DOHH2 (cell line): Measurements from ENCODE around the gene PTPN2.

Experiments
- H3F3A ChIP-seq: fragments of 200-600 bp; sonication (generic), shearing (Covaris generic); 2 replicates; pipeline ENCODE4 v1.6.0; 2016; ENCODE audit warnings: antibody characterized with exemption, mild to moderate bottlenecking; ENCODE audit not compliant: control insufficient read depth, insufficient read depth
- H3K27ac ChIP-seq: fragments of 200-600 bp; sonication (generic); 2 replicates; pipeline ENCODE4 v1.5.1; 2014; ENCODE audit warnings: low read depth, mild to moderate bottlenecking, low read length, moderate library complexity
- H3K27me3 ChIP-seq: fragments of 200-600 bp; sonication (generic); 2 replicates; pipeline ENCODE4 v1.6.1; 2014; ENCODE audit warnings: mild to moderate bottlenecking, low read length, mixed read lengths; ENCODE audit not compliant: control insufficient read depth
- H3K36me3 ChIP-seq: fragments of 200-600 bp; sonication (generic); 2 replicates; pipeline ENCODE4 v1.6.1; 2014; ENCODE audit warnings: mild to moderate bottlenecking, low read length, moderate library complexity, mixed read lengths; ENCODE audit not compliant: control insufficient read depth
- H3K4me1 ChIP-seq: fragments of 200-600 bp; sonication (generic); 2 replicates; pipeline ENCODE4 v1.6.1; 2014; ENCODE audit warnings: mild to moderate bottlenecking, low read length, mixed read lengths; ENCODE audit not compliant: control insufficient read depth
- H3K4me2 ChIP-seq: fragments of 200-600 bp; sonication (generic); 2 replicates; pipeline ENCODE4 v1.6.0; 2014; ENCODE audit warnings: mild to moderate bottlenecking, low read length, moderate library complexity
- H3K4me3 ChIP-seq: fragments of 200-600 bp; sonication (generic); 2 replicates; pipeline ENCODE4 v1.5.1; 2014; ENCODE audit warnings: mild to moderate bottlenecking, low read length, mixed read lengths
- H3K79me2 ChIP-seq: fragments of 200-600 bp; sonication (generic); 2 replicates; pipeline ENCODE4 v1.6.1; 2014; ENCODE audit warnings: mild to moderate bottlenecking, low read length, mixed read lengths; ENCODE audit not compliant: control insufficient read depth
- H3K9me2 ChIP-seq: fragments of 200-600 bp; sonication (generic); replicated peaks from 2 replicates; pipeline ENCODE4 v1.6.1; 2014; ENCODE audit warnings: mild to moderate bottlenecking, low read length, mixed read lengths; ENCODE audit not compliant: control insufficient read depth
- H3K9me3 ChIP-seq: fragments of 200-600 bp; sonication (generic); 2 replicates; pipeline ENCODE4 v1.6.1; 2014; ENCODE audit warnings: antibody characterized with exemption, low read length, mixed read lengths; ENCODE audit not compliant: control insufficient read depth, insufficient read depth
- H4K20me1 ChIP-seq: fragments of 200-600 bp; sonication (generic); 2 replicates; pipeline ENCODE4 v1.6.0; 2014; ENCODE audit warnings: low read depth, mild to moderate bottlenecking, antibody characterized with exemption, low read length, moderate library complexity; ENCODE audit not compliant: control insufficient read depth, insufficient read depth
- EZH2phosphoT487 ChIP-seq: fragments of 200-600 bp; sonication (generic); IDR thresholded peaks from 2 replicates; pipeline ENCODE4 v1.6.1; 2017; ENCODE audit warnings: borderline replicate concordance, mild to moderate bottlenecking, antibody characterized with exemption, low read length, moderate library complexity, mixed read lengths
- TF ChIP-seq, protein P1 (sequence below): fragments of 200-600 bp; sonication (generic); IDR thresholded peaks from one replicate; pipeline ENCODE4 v1.5.1; 2014; ENCODE audit warnings: antibody characterized with exemption, mild to moderate bottlenecking, low read depth, low read length; ENCODE audit not compliant: poor library complexity, severe bottlenecking

Gene PTPN2

DNA sequence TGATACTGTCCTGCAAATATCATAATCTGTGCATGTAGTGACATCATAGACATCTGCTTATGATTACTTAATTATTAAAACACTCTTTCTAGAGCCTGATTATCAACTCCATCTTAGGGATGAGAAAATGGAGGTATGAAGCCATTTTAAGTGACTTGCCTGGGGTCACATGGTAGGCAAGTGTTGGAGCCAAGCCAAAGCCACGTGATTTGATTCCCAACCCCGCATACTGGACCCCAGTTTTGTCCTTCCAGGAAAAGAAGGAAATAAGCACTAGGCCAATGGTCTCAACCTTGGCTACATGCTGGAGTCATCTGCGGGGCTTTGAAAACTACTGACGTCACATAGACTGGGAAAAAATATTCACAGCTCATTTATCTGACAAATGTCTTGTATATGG is 44.2 kb upstream of the PTPN2 start:
- TF ChIP-seq, protein P1, sequence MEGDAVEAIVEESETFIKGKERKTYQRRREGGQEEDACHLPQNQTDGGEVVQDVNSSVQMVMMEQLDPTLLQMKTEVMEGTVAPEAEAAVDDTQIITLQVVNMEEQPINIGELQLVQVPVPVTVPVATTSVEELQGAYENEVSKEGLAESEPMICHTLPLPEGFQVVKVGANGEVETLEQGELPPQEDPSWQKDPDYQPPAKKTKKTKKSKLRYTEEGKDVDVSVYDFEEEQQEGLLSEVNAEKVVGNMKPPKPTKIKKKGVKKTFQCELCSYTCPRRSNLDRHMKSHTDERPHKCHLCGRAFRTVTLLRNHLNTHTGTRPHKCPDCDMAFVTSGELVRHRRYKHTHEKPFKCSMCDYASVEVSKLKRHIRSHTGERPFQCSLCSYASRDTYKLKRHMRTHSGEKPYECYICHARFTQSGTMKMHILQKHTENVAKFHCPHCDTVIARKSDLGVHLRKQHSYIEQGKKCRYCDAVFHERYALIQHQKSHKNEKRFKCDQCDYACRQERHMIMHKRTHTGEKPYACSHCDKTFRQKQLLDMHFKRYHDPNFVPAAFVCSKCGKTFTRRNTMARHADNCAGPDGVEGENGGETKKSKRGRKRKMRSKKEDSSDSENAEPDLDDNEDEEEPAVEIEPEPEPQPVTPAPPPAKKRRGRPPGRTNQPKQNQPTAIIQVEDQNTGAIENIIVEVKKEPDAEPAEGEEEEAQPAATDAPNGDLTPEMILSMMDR, result no peak
- no peak for TF ChIP-seq EZH2phosphoT487
- Histone ChIP-seq H3K4me2 (no peak overlapping the region), H3K9me2 (no peaks in the 10 kb centered on the region), H3K4me3 (no peak overlapping the region), H4K20me1 (no peaks in the 10 kb centered on the region), H3F3A (no peaks in the 10 kb centered on the region), H3K79me2 (no peaks in the 10 kb centered on the region), H3K27me3 (peaks cover 19% of the 10 kb centered on the region), H3K4me1 (no peaks in the 10 kb centered on the region), H3K36me3 (no peaks in the 10 kb centered on the region), H3K9me3 (no peaks in the 10 kb centered on the region), H3K27ac (no peak overlapping the region)

DNA sequence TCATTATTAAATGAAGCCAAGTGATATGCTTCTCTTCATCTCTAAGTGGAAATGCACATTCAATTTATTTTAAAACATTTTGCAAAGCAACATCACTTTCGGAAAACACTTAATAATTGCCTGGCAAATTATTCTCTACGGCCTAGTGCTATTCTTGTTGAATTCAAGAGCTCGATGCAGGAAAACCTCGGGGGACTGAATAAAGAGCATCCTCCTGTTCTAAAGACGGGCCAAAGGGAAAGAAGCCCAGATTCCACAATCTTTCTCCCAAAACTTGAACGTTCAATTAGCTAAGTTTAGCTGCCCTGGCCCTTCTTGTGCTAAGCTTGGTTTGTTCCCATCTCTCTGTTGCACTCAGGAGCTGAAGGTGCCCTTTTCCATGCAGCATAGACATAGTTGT is 40.6 kb upstream of the PTPN2 start:
- Histone ChIP-seq H3K4me3 (no peak overlapping the region), H3K27me3 (0 out of 2 replicates have a peak, but pooled peaks cover 3% of the 10 kb centered on the region), H3F3A (no peaks in the 10 kb centered on the region), H3K4me2 (no peak overlapping the region), H3K9me3 (no peaks in the 10 kb centered on the region), H3K36me3 (no peaks in the 10 kb centered on the region), H3K4me1 (no peaks in the 10 kb centered on the region), H3K27ac (no peak overlapping the region), H3K79me2 (no peaks in the 10 kb centered on the region), H3K9me2 (no peaks in the 10 kb centered on the region), H4K20me1 (no peaks in the 10 kb centered on the region)
- no peak for TF ChIP-seq EZH2phosphoT487
- TF ChIP-seq, protein P1, result no peak

DNA sequence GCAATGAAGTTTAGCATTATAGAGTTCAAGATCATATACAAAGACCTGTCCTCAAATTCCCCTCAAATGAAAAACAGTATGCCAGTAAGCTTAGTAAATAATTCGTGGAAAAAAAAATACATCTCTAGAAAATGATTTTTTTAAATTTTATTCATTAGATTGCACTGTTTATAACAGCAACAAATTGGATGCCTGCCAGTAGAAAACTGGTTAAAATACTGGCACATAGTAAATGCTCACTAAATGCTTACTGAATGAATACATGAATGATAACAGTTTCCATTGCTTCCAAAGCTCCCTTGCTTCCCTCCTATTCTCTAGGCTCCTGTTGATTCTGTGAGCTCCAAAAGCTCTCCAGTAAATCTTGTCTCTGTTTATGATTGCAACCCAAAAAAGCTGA is 38.2 kb upstream of the PTPN2 start:
- H3K4me3 ChIP-seq, result no peak overlapping the region
- H3K27ac ChIP-seq, result no peak overlapping the region
- no peaks in the 10 kb centered on the region for H3K79me2 ChIP-seq
- no peaks in the 10 kb centered on the region for H4K20me1 ChIP-seq
- no peaks in the 10 kb centered on the region for H3K9me2 ChIP-seq
- H3K27me3 ChIP-seq, result no peaks in the 10 kb centered on the region
- H3K9me3 ChIP-seq, result no peaks in the 10 kb centered on the region
- no peaks in the 10 kb centered on the region for H3F3A ChIP-seq
- H3K4me1 ChIP-seq, result no peaks in the 10 kb centered on the region
- no peaks in the 10 kb centered on the region for H3K36me3 ChIP-seq
- no peak for TF ChIP-seq EZH2phosphoT487
- H3K4me2 ChIP-seq, result no peak overlapping the region

DNA sequence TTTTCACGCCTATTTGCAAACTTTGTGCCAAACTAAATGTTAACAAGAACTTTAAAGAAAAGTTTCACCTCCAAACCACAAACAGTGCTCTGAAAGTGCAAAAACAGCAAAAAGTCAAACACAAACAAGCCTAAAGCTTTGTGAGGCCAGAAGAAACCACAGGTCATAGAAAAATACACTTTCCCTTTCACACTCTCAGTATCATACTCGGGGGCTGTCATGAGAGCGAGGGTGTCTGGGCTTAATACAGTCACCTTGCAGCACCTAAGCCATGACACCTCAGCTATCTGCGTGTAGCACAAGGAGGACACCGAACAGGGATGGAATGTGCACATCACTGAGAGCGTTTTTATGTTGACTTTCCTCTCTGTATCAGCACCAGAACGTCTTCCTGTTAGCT is 37.1 kb upstream of the PTPN2 start:
- Histone ChIP-seq H3K9me2 (no peaks in the 10 kb centered on the region), H3K27ac (no peak overlapping the region), H4K20me1 (no peaks in the 10 kb centered on the region), H3K4me3 (no peak overlapping the region), H3K9me3 (no peaks in the 10 kb centered on the region), H3K36me3 (no peaks in the 10 kb centered on the region), H3K27me3 (0 out of 2 replicates have a peak, but pooled peaks cover 4% of the 10 kb centered on the region), H3K4me1 (no peaks in the 10 kb centered on the region), H3K79me2 (no peaks in the 10 kb centered on the region), H3F3A (no peaks in the 10 kb centered on the region), H3K4me2 (no peak overlapping the region)
- TF ChIP-seq EZH2phosphoT487, result no peak
